Kidney (tissue), 14 donors: Measurements from ENCODE around the gene U2SURP. TPM values are rescaled to one million over a fixed set of nuclear protein-coding genes. Genes with fewer than 3 reads are reported as not detected.

ENCODE experiments used
- DNase-seq, 5 donors: peaks; one replicate each; pipeline ENCODE4 v3.0.0-alpha.2; 2013 to 2020
- FAIRE-seq: peaks from 2 replicates; lab custom pipeline; 2012; peaks lifted over from hg19 to GRCh38; lab: Jason Lieb, UNC
- H3K27ac ChIP-seq, 2 donors: one replicate each; pipeline ENCODE4 v1.7.0; 2013; ENCODE audit warnings: low read depth in 2 of 2, low read length in 2 of 2, inconsistent platforms in 1 of 2
- H3K27me3 ChIP-seq: one replicate; pipeline ENCODE4 v1.7.1; 2013; ENCODE audit warnings: low read length, inconsistent platforms; ENCODE audit not compliant: control insufficient read depth, insufficient read depth
- H3K36me3 ChIP-seq, 3 donors: one replicate each; pipeline versions ENCODE4 v1.7.0 to v1.7.1; 2013; ENCODE audit warnings: low read length in 3 of 3, control low read depth in 1 of 3, inconsistent platforms in 1 of 3; ENCODE audit not compliant: insufficient read depth in 3 of 3, control insufficient read depth in 2 of 3
- H3K4me1 ChIP-seq, 3 donors: one replicate each; pipeline versions ENCODE4 v1.7.0 to v1.7.1; 2013; ENCODE audit warnings: low read length in 3 of 3, inconsistent platforms in 1 of 3, low read depth in 1 of 3; ENCODE audit not compliant: control insufficient read depth in 2 of 3, insufficient read depth in 2 of 3
- H3K4me3 ChIP-seq, 3 donors: one replicate each; pipeline versions ENCODE4 v1.7.0 to v1.8.1; 2013; ENCODE audit warnings: low read length in 3 of 3, control low read depth in 1 of 3, inconsistent platforms in 1 of 3
- H3K9ac ChIP-seq, 3 donors: one replicate each; pipeline versions ENCODE4 v1.7.0 to v1.7.1; 2013; ENCODE audit warnings: low read length in 3 of 3, control low read depth in 1 of 3, inconsistent platforms in 1 of 3
- H3K9me3 ChIP-seq, 3 donors: one replicate each; pipeline versions ENCODE4 v1.7.0 to v1.7.1; 2013; ENCODE audit warnings: low read length in 3 of 3, control low read depth in 1 of 3, inconsistent platforms in 1 of 3; ENCODE audit not compliant: control insufficient read depth in 2 of 3, insufficient read depth in 1 of 3
- intact Hi-C: fragments of 100-400 bp; cut with DNase I; formaldehyde crosslinking; loops from one replicate; pipeline ENCODE4 v1.11.1; 2022
- polyA plus RNA-seq: library from polyadenylated mRNA; stranded (reverse); fragments of 350-450 nt; fragmentation: Illumina TruSeq; extraction: RNeasy Lipid Tissue Mini Kit (QIAGEN cat#74804); gene quantifications from one replicate; pipeline ENCODE4 v1.2.3, GENCODE V29; 2014; ENCODE audit warnings: low read depth, low replicate concordance; ENCODE audit not compliant: insufficient read depth
- total RNA-seq: library from RNA; stranded (reverse); fragmentation: NEBNext Ultra II Directional; extraction: Animal tissue kit (Norgen Biotek cat#: 25700); gene quantifications from one replicate; pipeline ENCODE4 v1.2.1, GENCODE V29; 2021
- TF ChIP-seq, protein P1 (sequence below): IDR thresholded peaks from 3 replicates; pipeline ENCODE4 v1.5.1; 2012; ENCODE audit warnings: mild to moderate bottlenecking, moderate library complexity, borderline replicate concordance; ENCODE audit not compliant: insufficient read depth; ENCODE audit errors: extremely low read depth
- donor health status: control.
- donor health status: control.
- donor health status: control.
- donor health status: control.
- donor health status: control.
- donor health status: DM: yes; HTN: yes; CAD: no.
- donor health status: Normal renal cell carcinoma (clear cell type).

The U2SURP gene
- total and polyA plus RNA-seq, 2 donors from 2014 or later: 23.0 to 97.7 TPM

DNA sequence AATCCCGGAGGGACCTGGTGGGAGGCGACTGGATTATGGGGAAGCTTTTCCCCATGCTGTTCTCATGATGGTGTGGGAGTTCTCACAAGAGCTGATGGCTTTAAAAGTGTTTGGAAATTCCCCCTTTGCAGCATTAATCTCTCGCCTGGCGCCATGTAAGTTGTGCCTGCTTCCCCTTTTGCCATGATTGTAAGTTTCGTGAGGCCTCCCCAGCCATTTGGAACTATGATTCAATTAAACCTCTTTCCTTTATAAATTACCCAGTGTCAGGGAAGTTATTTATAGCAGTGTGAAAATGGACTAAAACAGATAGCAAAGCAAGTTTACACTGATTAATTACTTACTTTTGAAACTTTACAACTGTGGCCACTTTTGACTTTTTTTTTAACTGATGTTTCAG lies 10.6 kb upstream of the U2SURP start:
- peak in 1 of 5 donors; percentile 12 for DNase-seq

DNA sequence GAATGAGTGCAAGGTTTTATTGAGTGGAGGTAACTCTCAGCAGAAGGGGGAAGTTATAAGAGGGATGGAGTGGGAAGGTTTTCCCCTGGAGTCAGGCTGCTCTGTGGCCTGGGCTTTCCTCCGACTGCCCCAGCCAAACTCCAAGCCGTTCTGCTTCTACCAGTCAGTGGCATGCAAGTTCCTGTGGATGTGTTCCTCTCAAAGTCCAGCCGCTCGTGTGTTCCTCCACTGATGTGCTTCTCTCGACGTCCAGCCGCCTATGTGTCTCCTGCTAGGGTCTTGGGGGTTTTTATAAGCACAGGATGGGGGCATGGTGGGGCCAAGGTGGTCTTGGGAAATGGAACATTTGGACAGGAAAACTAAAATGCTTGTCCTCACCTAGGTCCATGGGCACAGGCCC lies 9.0 kb upstream of the U2SURP start:
- DNase-seq: no peak
- TF ChIP-seq, protein P1, sequence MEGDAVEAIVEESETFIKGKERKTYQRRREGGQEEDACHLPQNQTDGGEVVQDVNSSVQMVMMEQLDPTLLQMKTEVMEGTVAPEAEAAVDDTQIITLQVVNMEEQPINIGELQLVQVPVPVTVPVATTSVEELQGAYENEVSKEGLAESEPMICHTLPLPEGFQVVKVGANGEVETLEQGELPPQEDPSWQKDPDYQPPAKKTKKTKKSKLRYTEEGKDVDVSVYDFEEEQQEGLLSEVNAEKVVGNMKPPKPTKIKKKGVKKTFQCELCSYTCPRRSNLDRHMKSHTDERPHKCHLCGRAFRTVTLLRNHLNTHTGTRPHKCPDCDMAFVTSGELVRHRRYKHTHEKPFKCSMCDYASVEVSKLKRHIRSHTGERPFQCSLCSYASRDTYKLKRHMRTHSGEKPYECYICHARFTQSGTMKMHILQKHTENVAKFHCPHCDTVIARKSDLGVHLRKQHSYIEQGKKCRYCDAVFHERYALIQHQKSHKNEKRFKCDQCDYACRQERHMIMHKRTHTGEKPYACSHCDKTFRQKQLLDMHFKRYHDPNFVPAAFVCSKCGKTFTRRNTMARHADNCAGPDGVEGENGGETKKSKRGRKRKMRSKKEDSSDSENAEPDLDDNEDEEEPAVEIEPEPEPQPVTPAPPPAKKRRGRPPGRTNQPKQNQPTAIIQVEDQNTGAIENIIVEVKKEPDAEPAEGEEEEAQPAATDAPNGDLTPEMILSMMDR: no peak
- Histone ChIP-seq H3K4me1 (peaks cover 0 to 3% (median 0%) of the 10 kb centered on the region in 3 donors), H3K27me3 (no peaks in the 10 kb centered on the region), H3K36me3 (no peaks in the 10 kb centered on the region), H3K4me3 (no peak overlapping the region), H3K9me3 (no peaks in the 10 kb centered on the region), H3K9ac (no peak overlapping the region), H3K27ac (no peak overlapping the region)
- no peak for FAIRE-seq
- intact Hi-C loops: loop anchor here (10.0 kb wide), 1 partner anchor 408 kb away; no protein-coding TSS in a partner anchor

More for the DNA sequence above, 10.6 kb upstream of the U2SURP start:
- no peak overlapping the region for H3K9ac ChIP-seq
- H3K36me3 ChIP-seq: no peaks in the 10 kb centered on the region
- FAIRE-seq: no peak
- H3K27me3 ChIP-seq: no peaks in the 10 kb centered on the region
- H3K4me3 ChIP-seq: no peak overlapping the region
- H3K9me3 ChIP-seq: no peaks in the 10 kb centered on the region
- no peaks in the 10 kb centered on the region for H3K4me1 ChIP-seq
- H3K27ac ChIP-seq: no peak overlapping the region
- intact Hi-C loops: loop anchor here (10.0 kb wide), 1 partner anchor 406 kb away; no protein-coding TSS in a partner anchor
- TF ChIP-seq, protein P1: no peak

- FAIRE-seq (no peak), DNase-seq (peak in 4 of 5 donors; percentile 66 to 89 (median 72))
- Histone ChIP-seq H3K4me3 (no peak overlapping the region), H3K36me3 (no peaks in the 10 kb centered on the region), H3K27ac (no peak overlapping the region), H3K9me3 (no peaks in the 10 kb centered on the region), H3K9ac (no peak overlapping the region), H3K4me1 (peaks cover 0 to 4% (median 3%) of the 10 kb centered on the region in 3 donors), H3K27me3 (no peaks in the 10 kb centered on the region)
- intact Hi-C loops: loop anchor here (10.0 kb wide), 1 partner anchor 409 kb away; no protein-coding TSS in a partner anchor
- TF ChIP-seq, protein P1: peak; percentile 65
Observed at GRCh38 chr3:142993958-142994442, 7.4 kb upstream of the U2SURP start.
